ENCODE measurements around the gene KL. TPM values are rescaled to one million over a fixed set of nuclear protein-coding genes. Genes with fewer than 3 reads are reported as not detected.

The KL gene
- total RNA-seq: not detected
- 0.07 TPM for total RNA-seq (2013)

DNA sequence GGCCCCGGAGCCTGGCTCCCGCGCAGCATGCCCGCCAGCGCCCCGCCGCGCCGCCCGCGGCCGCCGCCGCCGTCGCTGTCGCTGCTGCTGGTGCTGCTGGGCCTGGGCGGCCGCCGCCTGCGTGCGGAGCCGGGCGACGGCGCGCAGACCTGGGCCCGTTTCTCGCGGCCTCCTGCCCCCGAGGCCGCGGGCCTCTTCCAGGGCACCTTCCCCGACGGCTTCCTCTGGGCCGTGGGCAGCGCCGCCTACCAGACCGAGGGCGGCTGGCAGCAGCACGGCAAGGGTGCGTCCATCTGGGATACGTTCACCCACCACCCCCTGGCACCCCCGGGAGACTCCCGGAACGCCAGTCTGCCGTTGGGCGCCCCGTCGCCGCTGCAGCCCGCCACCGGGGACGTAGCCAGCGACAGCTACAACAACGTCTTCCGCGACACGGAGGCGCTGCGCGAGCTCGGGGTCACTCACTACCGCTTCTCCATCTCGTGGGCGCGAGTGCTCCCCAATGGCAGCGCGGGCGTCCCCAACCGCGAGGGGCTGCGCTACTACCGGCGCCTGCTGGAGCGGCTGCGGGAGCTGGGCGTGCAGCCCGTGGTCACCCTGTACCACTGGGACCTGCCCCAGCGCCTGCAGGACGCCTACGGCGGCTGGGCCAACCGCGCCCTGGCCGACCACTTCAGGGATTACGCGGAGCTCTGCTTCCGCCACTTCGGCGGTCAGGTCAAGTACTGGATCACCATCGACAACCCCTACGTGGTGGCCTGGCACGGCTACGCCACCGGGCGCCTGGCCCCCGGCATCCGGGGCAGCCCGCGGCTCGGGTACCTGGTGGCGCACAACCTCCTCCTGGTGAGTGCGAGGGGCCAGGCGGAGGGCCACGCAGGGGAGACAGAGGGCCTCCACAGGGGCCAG, at the start of gene KL:
Gene KL, plus strand, starts transcription at position 10 of the 909 bp plus-strand sequence. Its CDS starts 18 bp downstream, at position 28.
- no peaks in the 10 kb centered on the region for H3K36me3 ChIP-seq (ENCODE audit: control insufficient read depth, insufficient read depth, low read length)
- H3K27ac Mint-ChIP-seq: no peak within 1 kb of the TSS
- DNase-seq (peak in 1 of 2 donors; percentile 18), ATAC-seq (no peak)
- TF ChIP-seq, protein P1, sequence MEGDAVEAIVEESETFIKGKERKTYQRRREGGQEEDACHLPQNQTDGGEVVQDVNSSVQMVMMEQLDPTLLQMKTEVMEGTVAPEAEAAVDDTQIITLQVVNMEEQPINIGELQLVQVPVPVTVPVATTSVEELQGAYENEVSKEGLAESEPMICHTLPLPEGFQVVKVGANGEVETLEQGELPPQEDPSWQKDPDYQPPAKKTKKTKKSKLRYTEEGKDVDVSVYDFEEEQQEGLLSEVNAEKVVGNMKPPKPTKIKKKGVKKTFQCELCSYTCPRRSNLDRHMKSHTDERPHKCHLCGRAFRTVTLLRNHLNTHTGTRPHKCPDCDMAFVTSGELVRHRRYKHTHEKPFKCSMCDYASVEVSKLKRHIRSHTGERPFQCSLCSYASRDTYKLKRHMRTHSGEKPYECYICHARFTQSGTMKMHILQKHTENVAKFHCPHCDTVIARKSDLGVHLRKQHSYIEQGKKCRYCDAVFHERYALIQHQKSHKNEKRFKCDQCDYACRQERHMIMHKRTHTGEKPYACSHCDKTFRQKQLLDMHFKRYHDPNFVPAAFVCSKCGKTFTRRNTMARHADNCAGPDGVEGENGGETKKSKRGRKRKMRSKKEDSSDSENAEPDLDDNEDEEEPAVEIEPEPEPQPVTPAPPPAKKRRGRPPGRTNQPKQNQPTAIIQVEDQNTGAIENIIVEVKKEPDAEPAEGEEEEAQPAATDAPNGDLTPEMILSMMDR (IDR thresholded peaks at IDR 0.05): no peak
- H3K36me3 Mint-ChIP-seq: no peaks in the 10 kb centered on the region
- H3K9me3 ChIP-seq (ENCODE audit: control insufficient read depth, insufficient read depth, low read length): no peaks in the 10 kb centered on the region
- H3K9me3 Mint-ChIP-seq: no peaks in the 10 kb centered on the region
- H3K27ac ChIP-seq (ENCODE audit: low read length): no peak within 1 kb of the TSS
- H3K4me3 Mint-ChIP-seq: peak within 1 kb of the TSS; percentile 22
- intact Hi-C loops (cut with micrococcal nuclease): no loop called here
- H3K27me3 ChIP-seq (ENCODE audit: control insufficient read depth, insufficient read depth, low read length): peaks cover 13% of the 10 kb centered on the region
- 2% methylated on average over 106 of the region's 106 CpGs for WGBS (ENCODE audit: insufficient coverage)
- H3K27me3 Mint-ChIP-seq (ENCODE audit: low read depth in 2 of 2): peaks cover 41 to 52% of the 10 kb centered on the region in 2 donors
- peaks cover 10% of the 10 kb centered on the region for H3K4me1 ChIP-seq (ENCODE audit: control insufficient read depth, insufficient read depth, low read length)
- H3K4me3 ChIP-seq (ENCODE audit: low read length): no peak within 1 kb of the TSS
- H3K4me1 Mint-ChIP-seq: peaks cover 0 to 5% of the 10 kb centered on the region in 2 donors

- no peak for ATAC-seq
- Histone ChIP-seq H3K27me3 (ENCODE audit: control insufficient read depth, insufficient read depth, low read length) (no peaks in the 10 kb centered on the region), H3K36me3 (ENCODE audit: control insufficient read depth, insufficient read depth, low read length) (no peaks in the 10 kb centered on the region), H3K4me3 (ENCODE audit: low read length) (no peak overlapping the region), H3K27ac (ENCODE audit: low read length) (no peak overlapping the region), H3K4me1 (ENCODE audit: control insufficient read depth, insufficient read depth, low read length) (no peaks in the 10 kb centered on the region), H3K9me3 (ENCODE audit: control insufficient read depth, insufficient read depth, low read length) (no peaks in the 10 kb centered on the region)
- Mint-ChIP-seq H3K4me3 (no peak overlapping the region), H3K36me3 (no peaks in the 10 kb centered on the region), H3K27me3 (ENCODE audit: low read depth in 2 of 2) (peaks cover 0 to 3% of the 10 kb centered on the region in 2 donors), H3K4me1 (no peaks in the 10 kb centered on the region), H3K27ac (no peak overlapping the region), H3K9me3 (peaks cover 0 to 2% of the 10 kb centered on the region in 2 donors)
- TF ChIP-seq, protein P1 (IDR thresholded peaks at IDR 0.05): no peak
- 95% methylated on average over 5 of the region's 5 CpGs for WGBS (ENCODE audit: insufficient coverage)
- DNase-seq: no peak
- intact Hi-C loops (cut with micrococcal nuclease): no loop called here
Observed at GRCh38 chr13:32967584-32968182, 48.5 kb upstream of the KL start.

DNA sequence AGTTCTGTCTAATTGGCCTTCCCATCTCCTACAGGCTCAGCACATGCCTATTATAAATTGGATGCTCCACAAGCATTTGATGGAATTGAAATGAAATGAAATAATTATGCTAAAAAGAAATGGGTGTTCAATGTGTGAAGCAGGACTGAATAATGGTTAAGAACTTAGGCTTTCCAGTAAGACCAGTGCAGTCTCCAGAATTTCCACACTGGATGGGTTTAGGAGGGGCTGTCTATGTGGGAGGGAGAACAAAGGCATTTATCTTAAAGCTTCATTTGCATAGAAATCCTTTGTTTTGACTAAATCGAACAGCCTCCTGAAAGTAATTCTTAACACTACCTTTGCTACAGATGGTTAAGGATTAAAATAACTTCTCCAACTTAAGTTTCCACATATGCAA, 47.9 kb upstream of the KL start:
- H3K36me3 ChIP-seq (ENCODE audit: control insufficient read depth, insufficient read depth, low read length): no peaks in the 10 kb centered on the region
- ATAC-seq: no peak
- H3K9me3 ChIP-seq (ENCODE audit: control insufficient read depth, insufficient read depth, low read length): no peaks in the 10 kb centered on the region
- Mint-ChIP-seq H3K9me3 (peaks cover 0 to 2% of the 10 kb centered on the region in 2 donors), H3K36me3 (no peaks in the 10 kb centered on the region), H3K4me1 (no peaks in the 10 kb centered on the region), H3K27ac (no peak overlapping the region), H3K27me3 (ENCODE audit: low read depth in 2 of 2) (peaks cover 0 to 3% of the 10 kb centered on the region in 2 donors), H3K4me3 (no peak overlapping the region)
- DNase-seq: no peak
- no peak overlapping the region for H3K27ac ChIP-seq (ENCODE audit: low read length)
- H3K4me3 ChIP-seq (ENCODE audit: low read length): no peak overlapping the region
- no peaks in the 10 kb centered on the region for H3K4me1 ChIP-seq (ENCODE audit: control insufficient read depth, insufficient read depth, low read length)
- no peaks in the 10 kb centered on the region for H3K27me3 ChIP-seq (ENCODE audit: control insufficient read depth, insufficient read depth, low read length)
- WGBS (ENCODE audit: insufficient coverage): no CpG with 5 or more reads among the region's 1 CpG
- intact Hi-C loops (cut with micrococcal nuclease): no loop called here
- TF ChIP-seq, protein P1 (IDR thresholded peaks at IDR 0.05): no peak
